Immature natural killer cell (primary cell): ENCODE measurements around the gene LMBR1L. TPM values are rescaled to one million over a fixed set of nuclear protein-coding genes. Genes with fewer than 3 reads are reported as not detected.
"Not testable (repeated sequence)": the region's sequence is repeated elsewhere in the genome, so short reads cannot be mapped to it uniquely, and the experiment has no call there.

Experiments used
- DNase-seq, 3 donors: peaks; one replicate each; pipeline ENCODE4 v3.0.0; 2022; ENCODE audit warnings: mixed read lengths in 1 of 3
- H3K27ac Mint-ChIP-seq, 6 donors: one replicate each; pipeline ENCODE4 v1.8.0; 2020; ENCODE audit warnings: mixed read lengths in 6 of 6, mild to moderate bottlenecking in 5 of 6, inconsistent platforms in 4 of 6, moderate library complexity in 3 of 6
- H3K27me3 Mint-ChIP-seq, 3 donors: one replicate each; pipeline ENCODE4 v1.8.0; 2020 to 2021; ENCODE audit warnings: low read depth in 3 of 3, mild to moderate bottlenecking in 3 of 3, mixed read lengths in 3 of 3, moderate library complexity in 3 of 3, inconsistent platforms in 1 of 3
- H3K36me3 Mint-ChIP-seq, 3 donors: one replicate each; pipeline ENCODE4 v1.8.0; 2020; ENCODE audit warnings: mixed read lengths in 3 of 3, inconsistent platforms in 2 of 3, mild to moderate bottlenecking in 2 of 3
- H3K4me1 Mint-ChIP-seq, 2 donors: one replicate each; pipeline ENCODE4 v1.8.0; 2020; ENCODE audit warnings: inconsistent platforms in 2 of 2, mild to moderate bottlenecking in 2 of 2, mixed read lengths in 2 of 2, moderate library complexity in 1 of 2
- H3K4me3 Mint-ChIP-seq, 5 donors: one replicate each; pipeline ENCODE4 v1.8.0; 2020; ENCODE audit warnings: mild to moderate bottlenecking in 5 of 5, mixed read lengths in 5 of 5, inconsistent platforms in 3 of 5, moderate library complexity in 3 of 5
- H3K9me3 Mint-ChIP-seq, 6 donors: one replicate each; pipeline ENCODE4 v1.8.0; 2020; ENCODE audit warnings: mild to moderate bottlenecking in 6 of 6, mixed read lengths in 6 of 6, inconsistent platforms in 4 of 6, moderate library complexity in 3 of 6
- polyA plus RNA-seq, 3 donors: library from polyadenylated mRNA; unstranded; fragments of 300-500 nt; fragmentation: Illumina TruSeq; gene quantifications; one replicate each; pipeline ENCODE4 v1.2.3, GENCODE V29; 2021

LMBR1L gene
- polyA plus RNA-seq, 3 donors from 2014 or later, result 15.9 to 46.0 (median 39.6) TPM

GRCh38 chr12:49089821-49090773 lies 20.6 kb downstream of the LMBR1L start:
- peak in 2 of 3 donors; percentile 37 to 39 for DNase-seq
- peaks cover 48 to 59% of the 10 kb centered on the region in 2 donors for H3K4me1 Mint-ChIP-seq
- H3K27me3 Mint-ChIP-seq, result peaks cover 24 to 51% (median 27%) of the 10 kb centered on the region in 3 donors
- no peak overlapping the region for H3K27ac Mint-ChIP-seq
- no peaks in the 10 kb centered on the region for H3K9me3 Mint-ChIP-seq
- peaks cover 0 to 3% (median 3%) of the 10 kb centered on the region in 3 donors for H3K36me3 Mint-ChIP-seq
- H3K4me3 Mint-ChIP-seq, result peak overlapping the region; percentile 73 to 78 (median 76)

DNA sequence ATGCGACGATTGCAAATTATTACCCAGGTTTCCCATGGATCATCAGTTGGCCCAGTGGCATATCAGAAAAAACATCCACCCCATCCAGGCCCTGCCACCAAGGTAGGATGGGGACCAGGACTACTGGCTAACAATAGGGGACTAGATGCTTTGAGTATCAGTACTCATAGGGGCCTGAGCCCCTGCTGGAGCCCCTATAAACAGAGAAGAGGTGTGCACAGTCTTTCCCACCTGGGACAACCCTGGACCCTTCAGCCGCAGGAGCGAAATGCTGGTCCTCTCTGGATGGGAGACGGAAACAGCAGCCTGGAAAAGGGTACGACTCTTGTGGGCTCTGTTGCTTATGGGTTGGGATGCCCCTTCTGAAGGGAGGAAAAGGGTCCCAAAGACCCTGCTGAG lies 21.7 kb downstream of the LMBR1L start:
- Mint-ChIP-seq H3K27me3 (peaks cover 23 to 50% (median 25%) of the 10 kb centered on the region in 3 donors), H3K9me3 (no peaks in the 10 kb centered on the region), H3K4me1 (peaks cover 44 to 52% of the 10 kb centered on the region in 2 donors), H3K4me3 (peak overlapping the region in 4 of 5 donors; percentile 12 to 74 (median 60)), H3K36me3 (peaks cover 0 to 3% (median 0%) of the 10 kb centered on the region in 3 donors), H3K27ac (peak overlapping the region in 1 of 6 donors; percentile 44)
- DNase-seq, result no peak

DNA sequence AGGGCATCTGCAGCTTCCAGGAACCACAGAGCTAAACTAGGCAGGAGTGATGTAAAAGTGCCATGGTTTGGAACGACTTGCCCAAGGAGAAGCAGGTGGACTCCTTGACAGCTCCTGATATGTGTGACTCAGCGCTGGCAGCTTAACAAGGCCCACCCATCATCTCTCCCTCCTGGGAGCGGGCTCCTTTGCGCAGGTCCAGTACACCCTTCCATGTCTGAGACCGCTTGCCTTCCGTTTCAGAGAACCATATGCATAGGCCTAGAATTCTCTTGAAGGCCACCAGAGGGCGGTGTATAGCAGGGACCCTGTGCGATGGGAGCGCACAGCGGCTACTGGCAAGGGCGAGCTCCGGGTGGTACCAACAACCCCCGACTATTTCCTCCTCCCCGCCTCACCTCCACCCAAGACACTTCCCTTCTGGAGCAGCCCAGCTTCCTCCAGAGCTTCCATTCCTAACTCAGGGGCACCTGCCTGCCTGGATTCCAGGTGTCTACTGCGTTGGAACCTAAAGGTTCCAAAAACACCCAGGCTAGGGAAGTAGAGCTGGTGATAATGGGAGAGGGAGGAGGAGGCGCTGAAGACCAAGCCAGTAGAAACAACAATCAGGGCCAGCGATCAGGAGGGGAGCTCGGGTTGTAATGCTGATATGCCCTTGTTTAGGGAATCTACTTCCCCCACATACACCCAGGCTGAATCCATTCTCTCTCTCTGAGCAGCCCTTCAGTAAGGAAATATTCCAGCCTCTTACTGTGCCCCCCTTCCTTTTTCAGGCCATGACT lies 22.3 kb downstream of the LMBR1L start:
- H3K4me3 Mint-ChIP-seq, result peak overlapping the region; percentile 41 to 67 (median 56)
- no peaks in the 10 kb centered on the region for H3K9me3 Mint-ChIP-seq
- H3K27ac Mint-ChIP-seq, result peak overlapping the region in 4 of 6 donors; percentile 40 to 60 (median 44)
- H3K27me3 Mint-ChIP-seq, result peaks cover 19 to 46% (median 21%) of the 10 kb centered on the region in 3 donors
- peak; percentile 69 to 75 (median 73) for DNase-seq
- peaks cover 38 to 46% of the 10 kb centered on the region in 2 donors for H3K4me1 Mint-ChIP-seq
- H3K36me3 Mint-ChIP-seq, result peaks cover 0 to 3% (median 0%) of the 10 kb centered on the region in 3 donors

DNA sequence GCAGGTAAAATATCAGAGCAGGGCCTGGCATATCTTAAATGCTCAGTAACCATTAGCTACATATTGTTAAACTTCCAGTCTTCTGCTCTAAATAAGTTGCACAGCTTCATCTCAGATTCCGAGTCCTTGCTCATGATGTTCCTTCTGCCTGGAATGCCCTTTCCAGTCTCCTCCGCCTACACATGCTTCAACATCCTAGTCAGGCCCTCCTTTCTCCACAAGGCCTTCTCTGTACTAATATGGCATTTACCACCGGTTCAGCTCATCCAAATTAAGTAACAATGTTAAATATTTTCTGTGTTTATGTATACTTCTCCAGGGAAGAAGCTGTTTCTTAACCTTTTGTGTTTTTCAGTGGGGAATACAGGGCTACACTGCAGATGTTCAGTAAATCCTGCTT lies 24.5 kb downstream of the LMBR1L start:
- DNase-seq, result no peak
- Mint-ChIP-seq H3K36me3 (peaks cover 0 to 3% (median 0%) of the 10 kb centered on the region in 3 donors), H3K27me3 (peaks cover 14 to 28% (median 14%) of the 10 kb centered on the region in 3 donors), H3K9me3 (no peaks in the 10 kb centered on the region), H3K4me1 (peaks cover 28 to 30% of the 10 kb centered on the region in 2 donors), H3K4me3 (no peak overlapping the region), H3K27ac (no peak overlapping the region)

GRCh38 chr12:49084438-49084837 lies 26.2 kb downstream of the LMBR1L start:
- no peaks in the 10 kb centered on the region for H3K9me3 Mint-ChIP-seq
- peaks cover 0 to 3% (median 0%) of the 10 kb centered on the region in 3 donors for H3K36me3 Mint-ChIP-seq
- peaks cover 14 to 15% of the 10 kb centered on the region in 2 donors for H3K4me1 Mint-ChIP-seq
- no peak for DNase-seq
- H3K27ac Mint-ChIP-seq, result no peak overlapping the region
- no peak overlapping the region for H3K4me3 Mint-ChIP-seq
- H3K27me3 Mint-ChIP-seq, result peaks cover 3 to 21% (median 12%) of the 10 kb centered on the region in 3 donors

DNA sequence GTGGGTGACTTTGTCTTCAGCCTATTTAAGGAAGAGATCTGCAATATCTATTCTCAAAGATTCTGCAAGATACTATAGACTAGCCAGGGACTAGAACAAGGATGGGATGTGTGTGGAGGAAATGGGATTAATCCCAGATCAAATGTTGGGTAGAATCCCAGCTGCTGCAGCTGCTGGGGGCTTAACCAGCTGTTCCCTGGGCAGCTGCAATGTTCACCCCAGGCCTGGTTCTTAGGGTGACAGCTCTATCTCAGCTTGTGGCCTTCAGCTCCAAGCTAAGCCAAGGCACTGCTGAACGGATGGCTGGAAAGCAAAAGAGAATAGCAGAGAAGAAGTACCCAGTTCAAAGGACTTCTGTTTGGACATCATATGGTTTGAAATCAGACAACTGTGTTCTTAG lies 30.9 kb downstream of the LMBR1L start:
- H3K27ac Mint-ChIP-seq, result no peak overlapping the region
- no peak for DNase-seq

DNA sequence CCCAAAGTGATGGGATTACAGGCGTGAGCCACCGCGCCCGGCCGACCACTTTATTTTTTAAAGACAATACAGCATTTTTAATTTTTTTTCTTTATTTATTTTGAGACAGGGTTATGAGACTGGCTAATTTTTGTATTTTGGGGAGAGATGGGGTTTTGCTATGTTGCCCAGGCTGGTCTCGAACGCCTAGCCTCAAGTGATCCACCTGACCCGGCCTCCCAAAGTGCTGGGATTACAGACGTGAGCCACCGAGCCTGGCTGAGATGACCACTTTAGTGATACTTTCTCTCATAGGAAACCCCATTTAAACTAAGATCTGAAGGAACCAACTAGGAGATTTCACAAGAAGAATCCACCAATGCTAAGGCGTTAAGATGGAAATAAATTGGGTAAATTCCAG lies 39.7 kb downstream of the LMBR1L start:
- H3K4me3 Mint-ChIP-seq, result peak overlapping the region in 1 of 5 donors; percentile 36
- no peak for DNase-seq
- H3K27me3 Mint-ChIP-seq, result peaks cover 4 to 6% (median 4%) of the 10 kb centered on the region in 3 donors
- peaks cover 19 to 23% of the 10 kb centered on the region in 2 donors for H3K4me1 Mint-ChIP-seq
- H3K27ac Mint-ChIP-seq, result peak overlapping the region in 2 of 6 donors; percentile 55 to 64
- no peaks in the 10 kb centered on the region for H3K36me3 Mint-ChIP-seq
- H3K9me3 Mint-ChIP-seq, result no peaks in the 10 kb centered on the region

More for the DNA sequence above, 30.9 kb downstream of the LMBR1L start:
- Mint-ChIP-seq H3K36me3 (no peaks in the 10 kb centered on the region), H3K27me3 (peaks cover 2 to 7% (median 6%) of the 10 kb centered on the region in 3 donors), H3K4me1 (no peaks in the 10 kb centered on the region), H3K4me3 (no peak overlapping the region), H3K9me3 (no peaks in the 10 kb centered on the region)

DNA sequence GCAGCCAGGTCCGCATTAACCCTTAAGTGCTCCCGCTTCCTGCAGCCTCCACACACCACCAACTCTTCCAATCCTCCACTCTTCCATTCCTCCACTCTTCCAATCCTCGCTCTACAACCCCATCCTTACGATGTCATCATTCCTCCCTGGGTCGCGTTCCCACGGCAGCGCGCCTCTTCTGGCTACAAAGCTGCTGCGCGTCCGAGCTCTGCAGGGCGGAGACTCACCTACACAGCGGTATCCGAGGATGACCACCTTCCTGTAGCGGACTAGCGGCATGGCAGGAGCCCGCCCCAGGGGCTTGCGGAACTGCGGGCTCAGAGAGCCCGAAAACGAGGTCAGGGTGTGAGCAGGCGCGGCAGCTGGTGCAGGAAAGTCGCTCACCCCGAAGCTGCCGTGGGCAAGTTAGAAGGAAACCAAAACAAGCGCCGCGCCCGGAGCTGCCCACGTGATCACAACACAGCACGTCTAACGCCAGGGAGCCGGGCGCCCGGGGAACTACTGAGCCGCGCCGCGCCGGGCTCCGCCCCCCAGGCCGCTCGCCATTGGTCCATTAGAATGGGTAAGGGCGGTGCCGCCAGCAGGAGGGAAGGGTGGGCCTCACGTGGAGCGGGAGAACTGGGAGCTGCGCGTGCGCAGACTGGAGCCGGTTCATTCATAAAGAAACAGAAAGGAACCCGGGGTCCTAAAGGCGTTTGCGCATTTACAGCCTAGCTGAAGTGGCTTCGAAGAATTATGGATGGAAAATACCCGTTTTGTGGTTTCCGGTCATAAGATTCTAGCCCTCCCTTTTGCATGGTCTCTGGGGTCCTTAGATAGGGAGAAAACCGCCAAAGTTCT lies 40.9 kb downstream of the LMBR1L start, which contains the start of gene RHEBL1:
Gene RHEBL1, minus strand, starts transcription at position 473 of the 840 bp plus-strand sequence. Its CDS starts 194 bp downstream, at position 279.
- Mint-ChIP-seq H3K9me3 (no peaks in the 10 kb centered on the region), H3K4me1 (peaks cover 19 to 23% of the 10 kb centered on the region in 2 donors), H3K27ac (peak within 1 kb of the TSS; percentile 91 to 99 (median 98)), H3K27me3 (peaks cover 4 to 6% (median 4%) of the 10 kb centered on the region in 3 donors), H3K36me3 (no peaks in the 10 kb centered on the region), H3K4me3 (peak within 1 kb of the TSS; percentile 93 to 100 (median 99))
- peak; percentile 99 for DNase-seq

DNA sequence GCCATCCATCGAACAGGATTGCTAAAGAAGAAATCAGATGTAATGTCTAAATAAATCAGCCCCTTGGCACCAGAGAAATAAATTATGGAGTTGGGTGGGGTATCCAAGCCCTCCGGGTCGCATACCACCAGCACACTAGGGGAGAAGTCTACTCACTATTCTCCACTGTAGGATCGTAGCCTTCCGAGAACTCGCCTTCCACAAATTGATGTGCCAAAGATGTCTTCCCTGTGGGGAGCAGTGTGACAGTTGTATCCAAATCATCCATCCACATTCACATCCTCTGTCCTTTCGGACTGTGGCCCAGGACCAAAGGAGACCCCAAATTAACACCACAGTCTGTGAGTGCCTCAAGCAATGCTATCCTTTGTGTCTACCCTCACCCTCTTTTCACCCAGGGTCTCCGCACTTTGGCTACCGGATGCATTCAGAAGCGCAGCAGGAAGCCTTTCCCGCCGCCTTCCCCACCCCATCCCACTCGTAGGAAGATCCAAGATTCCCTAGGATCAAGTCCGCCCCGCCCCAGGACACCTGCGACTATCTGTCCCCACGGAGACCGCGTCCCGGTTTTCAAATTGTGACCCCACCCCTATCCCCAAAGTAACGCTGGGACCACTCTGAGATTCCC lies 41.7 kb downstream of the LMBR1L start:
- no peaks in the 10 kb centered on the region for H3K36me3 Mint-ChIP-seq
- peaks cover 20 to 26% of the 10 kb centered on the region in 2 donors for H3K4me1 Mint-ChIP-seq
- H3K27me3 Mint-ChIP-seq, result peaks cover 4 to 6% (median 4%) of the 10 kb centered on the region in 3 donors
- H3K9me3 Mint-ChIP-seq, result no peaks in the 10 kb centered on the region
- H3K27ac Mint-ChIP-seq, result peak overlapping the region; percentile 91 to 99 (median 98)
- DNase-seq, result no peak
- H3K4me3 Mint-ChIP-seq, result peak overlapping the region; percentile 93 to 100 (median 99)

DNA sequence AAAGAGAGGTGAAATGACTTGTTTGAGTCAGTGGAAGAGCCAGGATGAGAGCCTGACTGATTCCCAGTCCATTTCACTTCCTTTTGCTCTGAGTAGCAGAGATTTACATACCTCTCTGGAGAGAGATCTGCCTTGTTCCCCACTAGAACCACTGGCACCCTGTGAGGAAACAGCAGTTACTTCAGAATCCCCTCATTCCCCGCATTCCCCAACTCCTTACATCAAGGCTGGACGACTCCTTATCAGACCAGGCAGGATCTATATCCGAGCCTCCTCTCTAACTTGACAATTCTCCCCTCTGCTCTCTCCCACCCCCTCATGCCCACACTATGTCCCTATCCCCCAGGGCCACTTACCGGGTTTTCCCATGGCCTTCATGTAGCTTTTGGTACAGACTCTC lies 44.5 kb downstream of the LMBR1L start:
- H3K4me3 Mint-ChIP-seq, result no peak overlapping the region
- no peaks in the 10 kb centered on the region for H3K9me3 Mint-ChIP-seq
- H3K27ac Mint-ChIP-seq, result peak overlapping the region in 2 of 6 donors; percentile 2 to 67
- H3K4me1 Mint-ChIP-seq, result peaks cover 27 to 34% of the 10 kb centered on the region in 2 donors
- no peak for DNase-seq
- peaks cover 6 to 9% (median 8%) of the 10 kb centered on the region in 3 donors for H3K27me3 Mint-ChIP-seq
- H3K36me3 Mint-ChIP-seq, result no peaks in the 10 kb centered on the region

DNA sequence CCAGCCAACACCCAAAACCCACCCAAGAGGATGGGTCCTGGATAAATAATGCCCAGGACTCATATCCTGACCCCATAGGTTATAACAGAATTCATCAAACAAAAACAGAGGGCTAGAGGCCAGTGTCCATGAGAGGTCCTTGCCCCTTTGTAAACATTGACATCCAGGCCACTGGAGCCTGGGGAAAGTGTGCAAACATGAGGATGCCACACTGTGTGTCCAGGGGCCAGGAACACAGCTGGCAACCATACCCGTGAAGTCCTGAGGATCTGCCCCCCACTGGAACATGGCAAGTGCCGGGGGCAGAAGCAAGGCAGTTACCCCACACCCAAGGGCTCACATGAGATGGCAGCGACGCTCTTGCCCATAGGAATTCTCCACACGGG lies 45.9 kb downstream of the LMBR1L start:
- no peak overlapping the region for H3K4me3 Mint-ChIP-seq
- peak overlapping the region in 2 of 6 donors; percentile 26 to 37 for H3K27ac Mint-ChIP-seq
- peaks cover 28% of the 10 kb centered on the region in 2 donors for H3K4me1 Mint-ChIP-seq
- DNase-seq, result no peak
- no peaks in the 10 kb centered on the region for H3K9me3 Mint-ChIP-seq
- H3K36me3 Mint-ChIP-seq, result no peaks in the 10 kb centered on the region
- H3K27me3 Mint-ChIP-seq, result peaks cover 9 to 15% (median 14%) of the 10 kb centered on the region in 3 donors

- Mint-ChIP-seq H3K4me3 (peak overlapping the region in 4 of 5 donors; percentile 38 to 51 (median 44)), H3K4me1 (peaks cover 42 to 43% of the 10 kb centered on the region in 2 donors), H3K27me3 (peaks cover 7 to 22% (median 15%) of the 10 kb centered on the region in 3 donors)
- H3K27ac Mint-ChIP-seq, H3K9me3 Mint-ChIP-seq, DNase-seq, H3K36me3 Mint-ChIP-seq: not testable (repeated sequence)
Measured at GRCh38 chr12:49061916-49062315, 48.7 kb downstream of the LMBR1L start.
